ENCODE data around the gene GJC2. TPM values are rescaled to one million over a fixed set of nuclear protein-coding genes. Genes with fewer than 3 reads are reported as not detected.

GJC2 gene
- total RNA-seq, 4 donors from 2014 or later = 0.20 to 7.1 (median 1.4) TPM

DNA sequence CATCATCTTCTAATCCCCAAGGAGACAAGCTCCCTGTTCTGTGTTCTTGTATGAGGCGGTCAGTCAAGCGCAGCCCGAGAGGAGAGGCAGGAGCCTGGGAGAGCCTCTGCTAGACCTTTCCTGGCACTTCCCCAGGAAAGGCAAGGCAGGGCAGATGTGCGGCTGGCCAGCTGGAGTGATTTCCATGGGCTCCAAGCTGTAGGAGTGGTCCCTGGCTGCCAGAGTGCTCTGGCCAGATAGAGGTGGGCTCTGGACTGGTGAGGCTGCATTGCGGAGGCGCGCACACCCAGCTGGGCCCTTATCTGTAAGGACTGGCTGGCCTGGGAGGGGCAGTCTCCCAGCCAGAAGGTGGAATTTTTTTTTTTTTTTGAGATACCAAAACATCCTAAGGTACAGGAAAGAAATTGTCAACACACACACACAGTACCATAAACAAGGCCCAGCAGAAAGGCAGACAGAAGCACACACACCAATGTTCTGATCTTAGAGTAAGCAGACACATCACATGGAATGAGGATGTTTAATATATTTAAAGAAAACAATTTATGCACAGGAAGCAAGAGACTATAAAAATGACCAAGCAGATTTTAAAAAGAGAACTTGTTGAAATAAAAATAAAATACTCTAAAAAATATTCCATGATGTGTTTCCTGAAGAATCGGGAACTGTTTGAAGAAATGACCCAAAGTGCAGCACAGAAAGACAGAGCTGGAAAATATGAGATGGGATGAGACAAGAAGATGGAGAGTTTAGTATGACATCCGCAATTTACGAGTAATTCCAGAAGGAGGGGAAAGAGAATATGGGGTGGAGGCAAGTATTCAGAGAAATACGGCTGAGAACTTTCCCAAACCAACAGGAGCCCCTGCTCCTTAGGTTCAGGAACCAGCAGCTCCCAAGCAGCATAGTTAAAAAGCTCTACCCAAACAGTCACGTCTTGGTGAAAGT is 29.3 kb downstream of the GJC2 start:
- Histone ChIP-seq H3K36me3 (no peaks in the 10 kb centered on the region), H3K9me3 (no peaks in the 10 kb centered on the region), H3K27ac (peak overlapping the region; percentile 22 to 69 (median 48)), H3K27me3 (no peaks in the 10 kb centered on the region), H3K4me1 (peaks cover 0 to 13% (median 0%) of the 10 kb centered on the region in 4 donors), H3K4me3 (no peak overlapping the region)
- DNase-seq = no peak
- in situ Hi-C loops (cut with MboI; ENCODE audit: low pct_ligation_motif_present in 1 of 4, low pct_unique_long_range_greater_than_20kb in 1 of 4, low sequenced_read_pairs in 3 of 4) = loop anchor here in 1 of 4 donors (10.0 kb wide), 1 partner anchor 54 kb away; no protein-coding TSS in a partner anchor
- intact Hi-C loops (cut with DNase I; ENCODE audit: low total_unique reads) = no loop called here
- TF ChIP-seq POLR2AphosphoS5 (IDR thresholded peaks at IDR 0.05) (no peak), POLR2A (IDR thresholded peaks at IDR 0.05) (no peak)
- WGBS, 2 donors (ENCODE audit: low coverage in 1 of 2) = 71 to 78% methylated on average over 8 to 12 of the region's 12 CpGs

DNA sequence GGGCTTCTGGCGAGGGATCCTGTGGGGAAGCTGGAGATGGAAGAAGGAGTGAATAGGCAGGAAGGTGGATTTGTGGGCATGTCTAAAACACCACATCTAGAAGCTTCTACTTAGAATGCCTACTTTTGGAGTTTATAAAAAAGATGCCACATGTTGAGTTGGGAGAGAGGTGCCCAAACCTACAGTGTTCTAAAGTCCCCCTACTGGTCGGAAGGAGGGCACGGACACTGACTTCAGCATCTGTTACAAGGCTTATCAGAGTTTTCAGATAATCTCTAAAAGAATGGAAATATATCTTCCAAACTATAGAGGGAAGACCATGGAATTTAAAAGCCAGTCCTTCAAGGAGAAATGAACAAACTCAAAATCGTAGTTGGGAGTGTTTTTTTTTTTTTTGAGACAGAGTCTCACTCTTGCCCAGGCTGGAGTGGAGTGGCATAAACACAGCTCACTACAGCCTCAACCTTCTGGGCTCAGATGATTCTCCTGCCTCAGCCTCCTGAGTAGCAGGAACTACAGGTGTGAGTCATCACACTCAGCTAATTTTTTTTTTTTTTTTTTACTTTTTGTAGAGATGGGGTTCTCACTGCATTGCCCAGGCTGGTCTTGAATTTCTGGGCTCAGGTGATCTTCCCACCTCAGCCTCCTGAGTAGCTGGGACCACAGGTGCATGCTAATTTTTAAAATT is 30.7 kb downstream of the GJC2 start:
- Histone ChIP-seq H3K27me3 (no peaks in the 10 kb centered on the region), H3K27ac (peak overlapping the region in 3 of 4 donors; percentile 5 to 69 (median 53)), H3K36me3 (no peaks in the 10 kb centered on the region), H3K4me1 (peaks cover 0 to 13% (median 0%) of the 10 kb centered on the region in 4 donors), H3K9me3 (no peaks in the 10 kb centered on the region), H3K4me3 (no peak overlapping the region)
- no peak for DNase-seq
- intact Hi-C loops (cut with DNase I; ENCODE audit: low total_unique reads) = no loop called here
- no peak for TF ChIP-seq POLR2AphosphoS5 (IDR thresholded peaks at IDR 0.05)
- TF ChIP-seq EP300 (IDR thresholded peaks at IDR 0.05; ENCODE audit: low read depth) = no peak
- no peak for TF ChIP-seq POLR2A (IDR thresholded peaks at IDR 0.05)
- TF ChIP-seq, protein P1, sequence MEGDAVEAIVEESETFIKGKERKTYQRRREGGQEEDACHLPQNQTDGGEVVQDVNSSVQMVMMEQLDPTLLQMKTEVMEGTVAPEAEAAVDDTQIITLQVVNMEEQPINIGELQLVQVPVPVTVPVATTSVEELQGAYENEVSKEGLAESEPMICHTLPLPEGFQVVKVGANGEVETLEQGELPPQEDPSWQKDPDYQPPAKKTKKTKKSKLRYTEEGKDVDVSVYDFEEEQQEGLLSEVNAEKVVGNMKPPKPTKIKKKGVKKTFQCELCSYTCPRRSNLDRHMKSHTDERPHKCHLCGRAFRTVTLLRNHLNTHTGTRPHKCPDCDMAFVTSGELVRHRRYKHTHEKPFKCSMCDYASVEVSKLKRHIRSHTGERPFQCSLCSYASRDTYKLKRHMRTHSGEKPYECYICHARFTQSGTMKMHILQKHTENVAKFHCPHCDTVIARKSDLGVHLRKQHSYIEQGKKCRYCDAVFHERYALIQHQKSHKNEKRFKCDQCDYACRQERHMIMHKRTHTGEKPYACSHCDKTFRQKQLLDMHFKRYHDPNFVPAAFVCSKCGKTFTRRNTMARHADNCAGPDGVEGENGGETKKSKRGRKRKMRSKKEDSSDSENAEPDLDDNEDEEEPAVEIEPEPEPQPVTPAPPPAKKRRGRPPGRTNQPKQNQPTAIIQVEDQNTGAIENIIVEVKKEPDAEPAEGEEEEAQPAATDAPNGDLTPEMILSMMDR (IDR thresholded peaks at IDR 0.05) = peak in 2 of 5 experiments; percentile 7 to 29
- in situ Hi-C loops (cut with MboI; ENCODE audit: low pct_ligation_motif_present in 1 of 4, low pct_unique_long_range_greater_than_20kb in 1 of 4, low sequenced_read_pairs in 3 of 4) = no loop called here
- 76 to 88% methylated on average over 3 to 4 of the region's 4 CpGs for WGBS, 2 donors (ENCODE audit: low coverage in 1 of 2)

DNA sequence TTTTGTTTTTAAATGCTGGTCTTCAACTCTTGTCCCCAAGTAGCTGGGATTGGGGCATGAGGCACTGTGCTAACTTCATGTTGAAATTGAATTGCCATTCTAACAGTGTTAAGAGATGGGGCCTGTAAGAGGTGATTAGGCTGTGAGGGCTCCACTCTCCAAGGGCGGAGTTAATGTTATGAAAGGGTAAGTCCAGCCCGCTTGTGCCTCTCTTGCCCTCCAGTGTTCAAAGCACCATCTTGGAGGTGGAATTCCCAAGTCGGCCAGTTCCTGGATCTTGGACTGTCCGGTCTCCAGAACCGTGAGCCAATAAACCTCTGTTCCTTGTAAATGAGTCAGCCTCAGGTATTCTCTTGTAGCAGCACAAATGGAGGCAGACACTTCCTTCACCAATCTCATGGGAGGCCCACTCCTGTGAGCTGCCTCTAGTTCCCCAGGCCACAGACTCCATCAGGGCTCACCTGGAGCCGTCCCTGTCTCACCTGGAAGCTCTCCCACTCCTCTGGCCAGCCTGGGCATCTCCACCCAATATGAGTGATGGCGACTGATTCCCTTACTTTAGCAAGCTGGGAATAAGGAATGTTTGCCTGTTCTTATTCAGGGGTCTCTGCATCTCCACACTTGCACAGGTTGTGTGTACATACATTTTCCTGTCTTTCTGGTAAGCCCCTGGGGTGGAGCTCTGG is 31.4 kb downstream of the GJC2 start:
- Histone ChIP-seq H3K4me3 (no peak overlapping the region), H3K27ac (peak overlapping the region in 1 of 4 donors; percentile 5), H3K4me1 (peaks cover 0 to 13% (median 0%) of the 10 kb centered on the region in 4 donors), H3K36me3 (no peaks in the 10 kb centered on the region), H3K27me3 (no peaks in the 10 kb centered on the region), H3K9me3 (no peaks in the 10 kb centered on the region)
- no peak for DNase-seq
- in situ Hi-C loops (cut with MboI; ENCODE audit: low pct_ligation_motif_present in 1 of 4, low pct_unique_long_range_greater_than_20kb in 1 of 4, low sequenced_read_pairs in 3 of 4) (no loop called here), intact Hi-C loops (cut with DNase I; ENCODE audit: low total_unique reads) (no loop called here)
- TF ChIP-seq, protein P1 (IDR thresholded peaks at IDR 0.05) = no peak
- no peak for TF ChIP-seq POLR2AphosphoS5 (IDR thresholded peaks at IDR 0.05)
- no peak for TF ChIP-seq EP300 (IDR thresholded peaks at IDR 0.05; ENCODE audit: low read depth)
- no peak for TF ChIP-seq POLR2A (IDR thresholded peaks at IDR 0.05)
- WGBS, 2 donors (ENCODE audit: low coverage in 1 of 2) = 91 to 100% methylated on average over 2 to 7 of the region's 7 CpGs

DNA sequence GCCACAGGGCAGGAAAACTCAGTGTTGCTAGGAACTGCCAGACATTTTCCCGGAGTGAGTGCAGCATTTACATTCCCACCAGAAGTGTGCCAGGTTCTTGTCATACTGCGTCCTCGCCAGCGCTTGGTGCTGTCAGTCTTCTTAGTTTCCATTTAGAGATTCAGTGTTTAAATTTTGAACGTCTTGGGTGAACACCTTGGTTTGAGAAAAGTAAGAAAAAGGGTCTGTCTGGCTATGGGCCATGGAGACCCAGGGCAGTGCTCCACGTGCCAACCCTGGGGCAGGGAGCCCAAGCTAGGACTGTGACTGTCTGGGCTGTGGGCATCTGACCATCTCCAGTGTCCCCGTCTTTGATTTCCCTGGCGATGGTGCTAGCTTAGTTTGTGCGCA is 31.9 kb downstream of the GJC2 start:
- H3K36me3 ChIP-seq = no peaks in the 10 kb centered on the region
- in situ Hi-C loops (cut with MboI; ENCODE audit: low pct_ligation_motif_present in 1 of 4, low pct_unique_long_range_greater_than_20kb in 1 of 4, low sequenced_read_pairs in 3 of 4) (no loop called here), intact Hi-C loops (cut with DNase I; ENCODE audit: low total_unique reads) (no loop called here)
- H3K27ac ChIP-seq = no peak overlapping the region
- no peaks in the 10 kb centered on the region for H3K9me3 ChIP-seq
- WGBS, 2 donors (ENCODE audit: low coverage in 1 of 2) = 87 to 94% methylated on average over 3 to 9 of the region's 9 CpGs
- no peak for DNase-seq
- no peaks in the 10 kb centered on the region for H3K27me3 ChIP-seq
- H3K4me1 ChIP-seq = peaks cover 0 to 13% (median 0%) of the 10 kb centered on the region in 4 donors
- no peak for TF ChIP-seq EP300 (IDR thresholded peaks at IDR 0.05; ENCODE audit: low read depth)
- TF ChIP-seq POLR2AphosphoS5 (IDR thresholded peaks at IDR 0.05) = no peak
- TF ChIP-seq, protein P1 (IDR thresholded peaks at IDR 0.05) = no peak
- TF ChIP-seq POLR2A (IDR thresholded peaks at IDR 0.05) = no peak
- H3K4me3 ChIP-seq = no peak overlapping the region
